Midbrain (tissue), 1 donor: ENCODE measurements around the gene LGALS9.

Experiments
- DNase-seq: peaks from one replicate; lab custom pipeline; 2025; lab: John Stamatoyannopoulos, UW

Gene LGALS9

DNA sequence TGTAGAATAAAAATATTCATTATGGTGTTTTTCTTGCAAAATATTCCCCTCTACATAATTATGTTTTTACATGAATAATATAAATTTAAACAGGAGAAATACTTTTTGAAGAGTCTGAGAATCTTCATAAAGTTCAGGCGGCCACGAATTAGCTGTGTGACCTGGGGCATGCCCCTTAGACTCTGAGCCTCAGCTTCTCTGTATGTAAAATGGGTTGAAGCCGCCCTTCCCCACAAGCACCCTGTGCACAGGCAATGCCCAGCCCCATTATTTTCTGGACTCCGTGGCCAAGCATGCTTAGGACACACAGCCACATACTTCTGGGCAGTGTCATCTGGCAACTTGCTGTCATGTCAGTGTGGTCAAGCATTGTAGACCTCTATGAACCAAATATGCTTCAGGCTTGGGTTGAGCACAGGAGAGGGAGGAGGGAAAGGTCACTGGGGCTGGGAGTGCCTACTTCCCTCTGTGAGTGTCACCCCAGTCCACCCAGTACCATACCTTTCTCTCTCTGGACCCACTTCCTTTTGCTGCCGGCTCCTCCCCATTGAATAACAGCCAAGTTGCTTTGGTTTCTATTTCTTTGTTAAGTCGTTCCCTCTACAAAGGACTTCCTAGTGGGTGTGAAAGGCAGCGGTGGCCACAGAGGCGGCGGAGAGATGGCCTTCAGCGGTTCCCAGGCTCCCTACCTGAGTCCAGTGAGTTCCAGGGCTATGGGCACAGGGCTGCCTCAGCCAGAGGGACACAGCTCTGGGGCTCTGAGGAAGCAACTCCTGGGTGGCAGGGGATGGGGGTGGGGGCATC is at the start of gene LGALS9:
TSS of gene LGALS9 (plus strand) at position 582 of the 804 bp plus-strand sequence. CDS start at position 660, 78 bp downstream.
- peak; percentile 7 for DNase-seq

DNA sequence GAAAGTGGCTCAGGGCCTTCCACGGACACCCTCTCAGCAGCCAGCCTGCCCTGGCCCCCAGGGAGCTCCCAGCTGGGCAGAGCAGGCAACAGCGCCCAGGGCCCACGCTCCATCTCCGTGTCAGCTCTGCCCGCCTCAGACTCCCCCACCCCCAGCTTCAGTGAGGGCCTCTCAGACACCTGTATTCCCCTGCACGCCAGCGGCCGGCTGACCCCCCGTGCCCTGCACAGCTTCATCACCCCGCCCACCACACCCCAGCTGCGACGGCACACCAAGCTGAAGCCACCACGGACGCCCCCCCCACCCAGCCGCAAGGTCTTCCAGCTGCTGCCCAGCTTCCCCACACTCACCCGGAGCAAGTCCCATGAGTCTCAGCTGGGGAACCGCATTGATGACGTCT is 48.3 kb upstream of the LGALS9 start:
- DNase-seq = no peak

DNA sequence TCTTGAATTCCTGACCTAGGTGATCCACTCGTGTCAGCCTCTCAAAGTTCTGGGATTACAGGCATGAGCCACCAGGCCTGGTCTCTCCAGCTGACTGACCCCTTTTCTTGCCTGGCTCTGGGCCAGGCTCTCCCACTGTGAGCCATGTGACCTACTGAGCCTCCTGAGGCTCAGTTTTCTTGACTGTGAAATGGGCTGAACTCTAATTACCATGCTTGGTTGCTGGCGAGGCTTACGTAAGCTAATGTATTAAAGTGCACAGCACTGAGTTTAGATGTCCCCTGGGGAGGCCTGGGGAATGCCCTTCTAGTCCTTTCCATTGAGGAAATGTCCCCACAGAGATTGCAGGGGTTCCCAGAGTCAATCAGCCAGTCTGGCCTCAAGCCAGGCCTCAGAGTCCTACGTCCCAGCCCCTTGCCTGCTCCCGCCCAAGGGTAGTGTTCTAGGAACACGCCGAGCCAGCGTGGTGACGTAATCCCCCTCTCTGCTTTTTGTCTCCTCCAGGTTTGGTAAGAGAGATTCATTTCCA is 45.8 kb upstream of the LGALS9 start:
- no peak for DNase-seq

DNA sequence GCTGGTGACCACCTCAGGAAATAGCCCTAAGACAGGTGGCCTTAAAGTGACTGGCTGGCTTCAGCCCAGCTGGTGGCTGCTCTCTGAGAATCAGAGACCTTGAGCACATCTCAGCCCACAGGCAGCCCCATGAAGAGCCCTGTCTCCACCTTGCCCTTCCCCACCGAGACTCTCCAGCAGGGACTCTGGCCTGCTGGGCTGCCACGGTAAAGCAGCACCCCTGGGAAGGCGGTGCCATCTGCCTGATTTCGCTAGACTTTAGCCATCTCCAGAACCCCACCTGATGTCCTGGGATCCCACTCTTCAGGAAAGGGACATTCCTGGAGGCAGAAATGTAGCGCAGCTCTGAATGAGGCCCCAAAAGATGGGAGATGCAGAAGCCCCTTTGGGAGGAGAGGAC is 45.2 kb upstream of the LGALS9 start:
- DNase-seq = no peak

DNA sequence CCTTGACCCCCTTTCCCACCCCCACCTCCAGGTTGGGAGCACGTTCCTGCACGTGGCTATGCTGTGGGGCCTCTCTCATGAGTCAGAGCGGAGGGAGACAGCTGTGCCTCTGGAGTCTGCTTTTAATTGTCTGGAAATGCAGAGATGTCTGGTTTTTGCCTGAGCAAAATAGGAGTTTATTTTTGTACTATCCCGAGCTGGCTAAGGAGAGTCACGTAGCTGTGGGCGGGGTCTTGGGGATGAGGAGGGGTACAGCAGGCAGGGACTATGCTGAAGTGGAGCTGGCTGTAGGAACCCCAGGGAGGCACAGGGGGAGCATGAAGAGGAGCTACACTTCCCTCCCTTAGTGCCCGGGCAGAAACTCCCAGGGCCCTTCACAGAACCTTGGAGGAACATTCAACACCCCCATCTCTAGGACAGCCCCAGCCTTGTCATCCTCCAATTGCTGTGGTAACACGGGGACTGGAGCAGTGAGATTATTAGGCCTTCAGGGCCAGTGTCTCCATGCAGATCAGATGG is 44.7 kb upstream of the LGALS9 start:
- no peak for DNase-seq

DNA sequence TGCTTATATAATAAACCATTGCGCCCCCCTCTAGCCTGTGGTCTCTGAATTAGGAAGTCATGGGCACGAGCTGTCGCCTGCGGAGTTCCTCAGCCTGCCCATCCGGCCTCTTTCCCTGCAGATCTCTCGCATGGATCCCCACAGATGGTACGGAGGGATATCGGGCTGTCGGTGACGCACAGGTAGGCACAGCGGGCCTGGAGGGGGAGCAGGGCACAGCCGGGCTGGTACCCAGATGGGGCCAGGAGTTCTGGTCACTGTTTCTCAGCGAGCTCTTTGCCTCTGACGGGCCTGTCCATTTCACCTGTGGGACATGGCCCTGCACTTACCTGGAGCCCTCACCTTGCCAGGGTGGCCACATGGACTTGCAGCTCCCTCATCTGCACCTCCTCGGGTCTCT is 42.6 kb upstream of the LGALS9 start:
- DNase-seq = no peak

DNA sequence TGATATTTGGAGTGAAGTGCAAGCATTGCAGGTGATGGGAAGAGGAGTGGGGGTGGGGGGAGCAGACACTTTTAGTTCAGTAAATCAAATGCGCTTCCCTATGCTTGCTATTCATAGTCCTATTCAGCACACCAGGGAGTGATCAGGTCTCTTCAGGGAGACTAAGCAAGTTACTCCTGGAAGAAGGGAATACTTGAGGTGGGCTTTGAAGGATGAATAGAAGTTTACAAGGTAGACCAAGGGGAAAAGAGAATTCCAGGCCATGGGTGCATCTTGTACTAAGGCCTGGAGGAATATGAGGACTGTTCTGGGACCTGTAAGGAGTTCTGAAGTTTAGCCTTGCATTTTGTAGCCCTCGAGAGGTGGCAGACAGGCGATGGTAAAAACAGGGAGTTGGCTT is 40.1 kb upstream of the LGALS9 start:
- DNase-seq = no peak

DNA sequence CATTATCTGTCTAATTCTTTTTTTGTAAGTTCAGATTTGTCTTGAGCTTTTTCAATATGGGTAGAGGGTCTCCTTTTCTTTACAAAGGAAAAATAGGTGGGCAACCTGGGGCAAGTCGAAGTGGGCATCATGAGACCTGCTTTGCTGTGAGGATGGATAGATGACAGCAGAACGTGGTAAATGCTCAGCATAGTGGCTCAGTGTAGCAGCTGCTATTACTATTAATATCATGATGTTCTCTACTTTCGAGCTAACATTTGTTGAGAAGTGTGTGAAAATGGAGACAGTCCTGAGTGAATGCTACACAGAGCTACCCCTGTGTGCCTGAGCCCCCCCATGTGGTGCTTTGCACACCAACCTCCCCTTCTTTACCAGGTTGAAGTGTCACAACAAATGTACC is 39.0 kb upstream of the LGALS9 start:
- no peak for DNase-seq

DNA sequence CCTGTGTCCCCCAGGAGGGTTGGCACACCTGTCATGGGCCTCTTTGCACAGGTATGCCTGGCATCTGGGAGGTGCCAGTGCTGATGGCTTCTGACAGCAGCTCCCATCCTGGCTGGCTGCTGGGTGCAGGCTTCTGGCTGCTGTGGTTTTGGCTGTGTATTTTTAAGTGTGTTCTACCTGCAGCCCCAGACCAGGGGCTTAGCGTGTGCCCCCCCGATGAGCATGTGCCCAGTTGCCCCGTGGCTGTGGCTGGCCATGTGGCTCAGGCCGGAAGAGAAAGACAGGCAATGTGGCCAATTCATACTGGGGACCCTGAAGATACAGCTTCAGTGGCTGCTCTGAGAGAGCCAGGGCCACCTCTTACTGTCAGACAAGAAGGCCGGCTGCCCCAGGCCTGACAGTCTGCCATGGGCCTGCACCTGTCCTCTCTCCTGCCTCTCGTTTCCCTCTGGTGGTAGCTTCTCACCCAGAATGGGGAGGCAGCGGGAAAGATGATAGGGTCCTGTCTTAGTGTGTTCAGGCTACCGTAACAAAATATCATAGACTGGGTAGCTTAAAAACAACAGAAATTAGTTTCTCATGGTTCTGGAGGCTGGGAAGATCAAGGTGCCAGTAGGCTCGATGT is 37.6 kb upstream of the LGALS9 start:
- DNase-seq = no peak

DNA sequence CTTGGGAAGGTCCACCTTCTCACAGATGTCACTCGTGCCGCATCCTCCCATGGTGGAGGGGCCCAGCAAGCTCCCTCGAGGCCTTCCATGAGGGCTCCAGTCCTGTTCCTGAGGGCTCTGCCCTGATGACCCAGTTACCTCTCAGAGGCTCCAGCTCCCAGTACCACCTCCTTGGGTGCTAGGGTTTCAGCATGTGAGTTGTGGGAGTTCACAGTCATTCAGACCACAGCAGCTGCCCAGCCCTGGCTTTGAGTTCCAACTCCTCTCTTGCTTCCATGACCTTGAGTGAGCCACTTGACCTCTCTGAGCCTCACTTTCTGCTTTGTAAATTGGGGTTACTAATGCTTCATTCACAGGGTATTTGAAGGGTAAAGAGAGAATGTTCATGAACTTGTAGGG is 37.1 kb upstream of the LGALS9 start:
- DNase-seq = no peak

DNA sequence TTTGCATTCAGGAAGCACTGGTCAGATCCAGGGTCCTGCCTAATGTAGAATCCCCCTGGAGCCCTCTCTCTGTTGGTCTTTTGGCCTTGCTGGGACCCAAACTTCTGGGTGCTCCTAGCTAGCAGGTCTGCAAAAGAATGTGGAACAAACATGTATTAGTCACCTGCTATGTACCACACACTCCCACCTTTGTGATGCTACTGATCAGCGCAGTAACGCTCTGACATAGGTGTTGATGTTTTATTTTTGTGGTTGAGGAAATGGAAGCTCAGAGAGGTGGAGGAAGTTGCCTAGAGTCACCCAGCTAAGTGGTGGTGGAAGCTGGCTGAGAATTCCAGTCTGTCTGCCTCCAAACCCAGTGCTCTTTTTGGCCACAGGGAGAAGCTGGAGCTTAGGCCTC is 35.8 kb upstream of the LGALS9 start:
- no peak for DNase-seq

DNA sequence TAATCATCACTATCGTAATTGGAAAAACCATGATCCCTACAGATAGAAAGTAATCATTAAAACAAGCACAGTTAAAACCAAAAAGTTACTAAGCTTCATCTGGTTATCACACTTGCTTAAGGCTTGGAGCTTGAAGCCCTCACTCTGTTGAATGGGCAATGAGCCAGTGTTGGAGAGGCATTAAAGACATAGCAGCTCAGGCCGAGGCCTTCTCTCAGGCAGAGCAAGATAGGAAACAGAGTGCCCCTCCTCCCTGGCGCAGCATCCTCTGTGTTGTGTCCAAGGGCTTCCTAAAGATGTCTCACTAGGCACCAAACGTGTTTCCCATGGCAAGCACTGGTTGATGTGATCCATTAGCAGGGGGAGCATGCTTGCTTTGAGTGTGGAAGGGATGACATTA is 34.9 kb upstream of the LGALS9 start:
- DNase-seq = no peak

DNA sequence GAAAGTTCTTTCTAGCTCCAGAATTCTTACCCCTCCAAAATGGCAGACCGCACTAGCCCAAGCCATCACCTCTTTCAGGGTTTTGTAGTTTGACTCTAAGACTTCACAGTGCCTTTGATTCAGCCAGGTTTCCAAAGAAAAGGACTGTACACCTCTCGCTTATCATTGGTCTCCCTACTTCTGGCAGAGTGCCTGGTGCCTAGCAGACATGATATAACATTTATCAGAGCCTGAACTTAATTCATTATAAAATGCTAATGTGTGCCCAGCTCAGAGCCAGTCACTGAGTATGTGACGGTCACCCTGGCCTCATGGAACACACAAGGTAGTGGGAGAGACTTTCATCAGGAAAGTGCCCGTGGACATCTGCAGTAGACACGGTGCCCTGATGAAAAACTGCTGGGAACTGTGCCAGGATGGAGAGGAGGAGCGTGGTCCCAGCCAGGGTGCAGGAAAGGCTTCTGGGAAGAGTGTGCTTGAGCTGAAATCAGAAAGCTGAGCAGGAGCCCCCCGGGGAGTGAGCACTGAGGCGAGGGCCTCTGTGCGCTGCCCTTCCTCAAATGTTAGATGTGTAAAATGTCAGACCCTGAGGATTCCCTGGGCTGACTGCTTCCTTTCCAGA is 34.3 kb upstream of the LGALS9 start:
- DNase-seq = no peak

DNA sequence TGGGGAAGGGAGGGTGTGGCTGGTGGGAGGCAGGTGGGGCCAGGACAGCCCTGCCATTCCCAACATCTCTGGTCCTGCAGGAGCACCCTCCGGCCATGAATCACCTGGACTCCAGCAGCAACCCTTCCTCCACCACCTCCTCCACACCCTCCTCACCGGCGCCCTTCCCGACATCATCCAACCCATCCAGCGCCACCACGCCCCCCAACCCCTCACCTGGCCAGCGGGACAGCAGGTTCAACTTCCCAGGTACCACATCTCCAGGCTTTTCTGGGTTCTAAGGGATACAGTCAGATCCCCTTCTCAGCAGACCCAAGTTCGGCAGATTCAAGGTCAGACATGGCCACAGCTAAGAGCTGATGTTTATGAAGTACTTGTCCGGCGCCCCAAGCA is 33.8 kb upstream of the LGALS9 start:
- DNase-seq = no peak

DNA sequence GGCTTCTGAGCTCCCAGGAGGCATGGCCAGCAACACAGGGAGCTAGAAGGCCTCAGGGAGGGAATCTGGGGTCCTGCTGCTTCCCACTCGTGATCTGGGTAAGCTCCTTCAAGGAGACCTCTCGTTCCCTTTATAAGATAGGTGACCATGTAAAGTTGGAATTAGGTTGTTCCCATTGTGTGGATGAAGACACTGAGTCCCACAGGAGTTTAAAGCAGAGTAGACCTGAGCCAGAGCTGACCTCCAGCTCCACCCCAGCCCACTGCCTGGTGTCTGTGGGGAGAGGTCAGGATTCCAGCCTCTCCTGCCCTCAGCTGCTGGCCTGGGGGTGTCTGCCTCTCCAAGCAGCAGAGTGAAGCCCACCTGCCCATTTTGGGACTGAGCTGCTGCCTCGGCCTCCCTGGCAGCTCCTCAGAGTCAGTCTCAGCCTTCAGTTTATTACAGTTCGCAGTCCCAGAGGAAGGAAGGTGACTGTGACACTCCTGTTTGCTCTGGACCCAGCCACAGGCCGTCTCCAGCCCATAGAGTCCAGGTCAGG is 33.1 kb upstream of the LGALS9 start:
- DNase-seq = no peak

DNA sequence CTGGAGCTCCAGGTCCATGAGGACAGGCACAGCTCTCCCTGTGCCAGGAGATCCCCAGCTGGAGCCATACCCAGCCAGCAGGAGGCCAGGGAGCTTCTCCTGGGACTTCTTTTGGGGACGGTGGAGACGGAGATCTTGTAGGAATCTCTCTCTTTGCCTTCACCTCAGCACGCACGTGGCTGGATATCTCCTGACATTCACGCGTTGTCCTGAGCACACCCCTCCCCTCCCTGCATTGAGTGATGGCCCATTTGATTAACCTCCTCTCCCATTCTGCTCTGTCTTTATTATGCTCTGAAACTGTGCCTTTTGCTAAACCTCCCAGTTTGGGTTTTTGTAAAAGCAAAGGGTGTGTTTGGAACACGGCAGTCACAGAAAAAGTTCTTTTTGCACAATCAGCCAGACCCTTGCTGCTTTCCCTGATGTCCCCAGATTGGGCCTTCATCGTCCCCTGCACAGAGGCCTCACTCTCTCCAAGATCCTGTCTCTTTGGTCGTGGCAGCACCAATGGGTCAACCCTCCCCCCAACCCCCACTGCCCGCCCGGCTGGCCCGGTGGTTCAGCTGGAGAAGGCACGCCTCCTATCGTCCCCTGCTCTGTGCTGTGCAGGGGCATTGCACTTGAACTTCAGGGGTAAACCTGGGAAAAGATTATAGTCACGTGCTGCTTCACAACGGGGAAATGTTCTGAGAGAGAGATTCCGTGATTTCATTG is 32.5 kb upstream of the LGALS9 start:
- no peak for DNase-seq

DNA sequence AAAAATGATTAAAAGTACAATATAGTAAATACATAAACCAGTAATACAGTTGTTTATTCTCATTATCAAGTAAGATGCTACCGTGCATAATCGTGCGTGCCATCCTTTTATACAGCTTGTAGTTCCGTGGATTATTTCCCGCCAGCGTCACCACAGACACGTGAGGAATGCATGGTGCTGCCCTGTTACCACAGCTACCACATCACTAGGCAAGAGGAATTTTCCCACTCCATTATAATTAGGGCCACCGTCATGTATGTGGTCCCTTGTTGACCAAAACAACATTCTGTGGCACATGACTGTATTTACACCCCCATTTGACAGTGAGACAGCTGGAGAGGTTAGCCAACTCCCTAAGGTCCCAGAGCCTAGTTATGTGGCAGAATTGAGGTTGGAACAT is 30.5 kb upstream of the LGALS9 start:
- no peak for DNase-seq

DNA sequence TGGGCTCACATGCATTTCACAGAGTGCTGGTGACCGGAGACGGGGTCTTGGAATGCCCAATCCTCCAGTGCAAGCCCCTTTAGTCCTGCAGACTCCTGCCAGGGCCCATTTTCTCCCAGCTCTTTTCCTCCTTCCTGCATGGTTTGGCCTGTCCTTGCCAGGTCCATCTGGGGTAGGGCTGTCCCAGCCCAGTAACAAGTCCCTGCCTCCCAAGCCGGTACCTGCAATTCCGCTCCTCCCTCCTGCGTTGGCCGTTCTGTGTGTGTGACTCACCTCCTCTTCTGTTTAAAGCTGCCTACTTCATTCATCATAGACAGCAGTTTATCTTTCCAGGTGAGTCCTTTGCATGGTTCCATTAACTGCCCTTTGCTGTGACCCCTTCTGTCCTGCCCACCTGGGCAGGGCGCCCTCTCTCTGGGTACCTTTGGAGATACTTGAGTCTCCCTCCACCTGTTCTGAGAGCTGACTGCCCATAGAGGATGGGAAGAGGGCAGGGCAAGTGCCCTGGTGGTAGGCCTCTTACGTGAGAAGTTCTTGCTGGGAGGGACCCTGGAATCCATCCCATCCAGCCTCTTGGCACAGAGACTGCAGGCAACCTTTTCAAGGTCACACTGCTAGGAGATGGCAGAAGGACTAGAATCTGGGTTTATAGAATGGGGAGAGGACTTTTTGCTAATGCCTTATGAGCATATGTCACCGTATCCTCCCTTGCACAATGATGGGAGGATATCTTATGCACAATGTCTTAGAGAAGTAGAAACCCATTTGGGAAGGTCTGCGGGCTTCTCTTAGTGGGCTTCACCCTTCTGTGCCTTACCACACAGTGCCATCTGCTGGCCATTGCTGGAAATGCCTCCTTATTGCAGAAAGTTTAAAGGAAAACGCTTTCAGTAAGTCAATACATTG is 29.7 kb upstream of the LGALS9 start:
- DNase-seq = peak; percentile 85

DNA sequence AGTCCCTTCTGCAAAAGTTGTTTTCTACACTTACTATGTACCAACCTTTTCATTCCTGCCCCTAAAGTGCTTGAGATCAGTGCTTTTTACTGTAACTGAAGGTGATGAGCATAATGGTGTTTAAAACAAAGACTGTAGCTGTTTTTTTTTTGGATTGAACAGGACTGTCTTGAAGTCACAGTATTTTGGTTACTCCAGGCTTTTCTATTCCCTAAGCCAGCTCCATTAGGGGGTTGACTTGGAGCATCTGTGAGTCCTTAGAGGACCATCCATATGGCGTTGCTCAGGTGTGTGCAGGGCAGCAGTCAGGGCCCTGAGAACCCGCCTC is 29.0 kb upstream of the LGALS9 start:
- no peak for DNase-seq

DNA sequence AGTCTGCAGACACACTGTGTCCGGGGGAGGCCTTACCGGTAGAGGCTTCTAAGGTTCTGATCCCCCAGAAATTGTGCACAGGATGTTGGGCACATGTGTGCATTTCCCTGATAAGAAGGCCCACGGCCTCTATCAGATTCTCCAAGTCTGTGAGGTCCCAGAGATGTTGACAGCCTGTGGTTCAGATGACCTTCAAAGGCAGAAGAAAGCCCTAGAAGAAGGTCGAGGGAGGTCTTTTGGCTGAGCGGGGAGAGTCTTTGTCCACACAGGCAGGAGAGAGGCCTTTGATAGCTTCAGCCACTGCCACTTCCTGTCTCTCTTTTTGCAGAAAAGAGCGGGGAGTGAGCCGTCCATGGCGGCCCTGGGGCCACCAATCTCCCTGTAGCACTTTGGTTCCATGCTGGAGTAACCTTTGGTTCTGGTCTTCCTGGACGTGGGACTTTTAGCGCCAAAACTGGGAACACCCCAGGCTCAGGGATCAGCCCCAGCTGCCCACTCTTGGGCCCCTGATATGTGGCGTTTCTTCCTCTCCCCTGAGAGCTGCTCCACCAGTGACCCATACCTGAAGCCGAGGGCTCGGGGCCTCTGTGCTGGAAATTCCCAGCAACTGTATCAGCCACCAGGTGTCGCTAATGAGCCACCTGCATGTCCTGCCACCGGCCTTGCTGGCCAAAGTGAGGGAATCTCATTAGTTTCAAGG is 28.1 kb upstream of the LGALS9 start:
- peak; percentile 69 for DNase-seq
